ENCODE measurements around the gene ERN2.

DNA sequence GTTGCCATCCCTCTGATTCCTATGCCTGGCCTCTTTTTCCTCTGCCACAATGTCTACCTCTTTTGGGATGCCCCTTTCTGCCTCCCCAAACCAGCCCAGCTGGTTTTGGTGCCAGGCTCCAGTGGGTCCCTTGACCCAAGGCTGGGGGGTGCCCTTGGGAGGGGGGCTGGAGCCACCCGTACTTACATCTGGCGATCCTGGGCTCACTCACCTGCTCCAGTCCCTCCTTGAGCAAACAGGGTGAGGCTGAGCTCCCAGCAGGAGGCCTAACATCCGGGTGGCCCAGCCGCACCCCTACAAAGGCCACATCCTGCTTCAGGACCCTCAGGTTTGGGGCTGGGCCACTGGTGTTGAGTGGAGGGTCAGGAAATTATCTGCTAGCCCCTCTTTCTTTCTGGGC lies 1.2 kb downstream of the ERN2 start:
- TF ChIP-seq, protein P1, sequence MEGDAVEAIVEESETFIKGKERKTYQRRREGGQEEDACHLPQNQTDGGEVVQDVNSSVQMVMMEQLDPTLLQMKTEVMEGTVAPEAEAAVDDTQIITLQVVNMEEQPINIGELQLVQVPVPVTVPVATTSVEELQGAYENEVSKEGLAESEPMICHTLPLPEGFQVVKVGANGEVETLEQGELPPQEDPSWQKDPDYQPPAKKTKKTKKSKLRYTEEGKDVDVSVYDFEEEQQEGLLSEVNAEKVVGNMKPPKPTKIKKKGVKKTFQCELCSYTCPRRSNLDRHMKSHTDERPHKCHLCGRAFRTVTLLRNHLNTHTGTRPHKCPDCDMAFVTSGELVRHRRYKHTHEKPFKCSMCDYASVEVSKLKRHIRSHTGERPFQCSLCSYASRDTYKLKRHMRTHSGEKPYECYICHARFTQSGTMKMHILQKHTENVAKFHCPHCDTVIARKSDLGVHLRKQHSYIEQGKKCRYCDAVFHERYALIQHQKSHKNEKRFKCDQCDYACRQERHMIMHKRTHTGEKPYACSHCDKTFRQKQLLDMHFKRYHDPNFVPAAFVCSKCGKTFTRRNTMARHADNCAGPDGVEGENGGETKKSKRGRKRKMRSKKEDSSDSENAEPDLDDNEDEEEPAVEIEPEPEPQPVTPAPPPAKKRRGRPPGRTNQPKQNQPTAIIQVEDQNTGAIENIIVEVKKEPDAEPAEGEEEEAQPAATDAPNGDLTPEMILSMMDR (IDR thresholded peaks at IDR 0.05; ENCODE audit: insufficient read depth, low read length) = no peak
- TF ChIP-seq, protein P2, sequence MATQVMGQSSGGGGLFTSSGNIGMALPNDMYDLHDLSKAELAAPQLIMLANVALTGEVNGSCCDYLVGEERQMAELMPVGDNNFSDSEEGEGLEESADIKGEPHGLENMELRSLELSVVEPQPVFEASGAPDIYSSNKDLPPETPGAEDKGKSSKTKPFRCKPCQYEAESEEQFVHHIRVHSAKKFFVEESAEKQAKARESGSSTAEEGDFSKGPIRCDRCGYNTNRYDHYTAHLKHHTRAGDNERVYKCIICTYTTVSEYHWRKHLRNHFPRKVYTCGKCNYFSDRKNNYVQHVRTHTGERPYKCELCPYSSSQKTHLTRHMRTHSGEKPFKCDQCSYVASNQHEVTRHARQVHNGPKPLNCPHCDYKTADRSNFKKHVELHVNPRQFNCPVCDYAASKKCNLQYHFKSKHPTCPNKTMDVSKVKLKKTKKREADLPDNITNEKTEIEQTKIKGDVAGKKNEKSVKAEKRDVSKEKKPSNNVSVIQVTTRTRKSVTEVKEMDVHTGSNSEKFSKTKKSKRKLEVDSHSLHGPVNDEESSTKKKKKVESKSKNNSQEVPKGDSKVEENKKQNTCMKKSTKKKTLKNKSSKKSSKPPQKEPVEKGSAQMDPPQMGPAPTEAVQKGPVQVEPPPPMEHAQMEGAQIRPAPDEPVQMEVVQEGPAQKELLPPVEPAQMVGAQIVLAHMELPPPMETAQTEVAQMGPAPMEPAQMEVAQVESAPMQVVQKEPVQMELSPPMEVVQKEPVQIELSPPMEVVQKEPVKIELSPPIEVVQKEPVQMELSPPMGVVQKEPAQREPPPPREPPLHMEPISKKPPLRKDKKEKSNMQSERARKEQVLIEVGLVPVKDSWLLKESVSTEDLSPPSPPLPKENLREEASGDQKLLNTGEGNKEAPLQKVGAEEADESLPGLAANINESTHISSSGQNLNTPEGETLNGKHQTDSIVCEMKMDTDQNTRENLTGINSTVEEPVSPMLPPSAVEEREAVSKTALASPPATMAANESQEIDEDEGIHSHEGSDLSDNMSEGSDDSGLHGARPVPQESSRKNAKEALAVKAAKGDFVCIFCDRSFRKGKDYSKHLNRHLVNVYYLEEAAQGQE (IDR thresholded peaks at IDR 0.05; ENCODE audit: insufficient replicate concordance, low read depth) = no peak

Measured in HL-60 (cell line).